CD14-positive monocyte (primary cell): ENCODE results near the gene LRIT1. TPM values are rescaled to one million over a fixed set of nuclear protein-coding genes. Genes with fewer than 3 reads are reported as not detected.

Experiments used
- DNase-seq, 3 donors: peaks; one replicate each; pipeline ENCODE4 v3.0.0-alpha.2; 2011 to 2022
- H2AFZ ChIP-seq: 2 replicates; pipeline ENCODE4 v1.6.0; 2012; ENCODE audit warnings: mild to moderate bottlenecking, low read depth, low read length, inconsistent platforms; ENCODE audit not compliant: insufficient read depth, poor library complexity, severe bottlenecking
- H3K27ac ChIP-seq, 2 donors: 1 replicate in 1 of 2; 2 replicates in 1 of 2; pipeline ENCODE4 v1.5.1; 2012 to 2013; ENCODE audit warnings: low read length in 2 of 2, control low read depth in 1 of 2, inconsistent platforms in 1 of 2, low read depth in 1 of 2, mild to moderate bottlenecking in 1 of 2
- H3K27me3 ChIP-seq, 2 donors: one replicate each; pipeline versions ENCODE4 v1.6.0 to v1.6.1; 2011 to 2013; ENCODE audit warnings: low read length in 2 of 2; ENCODE audit not compliant: control insufficient read depth in 2 of 2, insufficient read depth in 2 of 2
- H3K36me3 ChIP-seq, 2 donors: replicated peaks in 1 of 2; 1 replicate in 1 of 2; 2 replicates in 1 of 2; pipeline versions ENCODE4 v1.5.1 to v1.6.1; 2012 to 2013; ENCODE audit warnings: low read length in 2 of 2, control low read depth in 1 of 2, inconsistent platforms in 1 of 2, mild to moderate bottlenecking in 1 of 2; ENCODE audit not compliant: insufficient read depth in 2 of 2, control insufficient read depth in 1 of 2
- H3K4me1 ChIP-seq, 2 donors: 1 replicate in 1 of 2; 2 replicates in 1 of 2; pipeline versions ENCODE4 v1.5.1 to v1.6.1; 2012 to 2013; ENCODE audit warnings: low read length in 2 of 2, control low read depth in 1 of 2, inconsistent platforms in 1 of 2, mild to moderate bottlenecking in 1 of 2, moderate library complexity in 1 of 2; ENCODE audit not compliant: insufficient read depth in 2 of 2, control insufficient read depth in 1 of 2
- H3K4me2 ChIP-seq: replicated peaks from 2 replicates; pipeline ENCODE3; 2012; ENCODE audit warnings: low read length, moderate library complexity, mild to moderate bottlenecking; ENCODE audit not compliant: poor library complexity, severe bottlenecking; ENCODE audit errors: extremely low read depth
- H3K4me3 ChIP-seq, 3 experiments: fragments of 200-600 bp in 1 of 3; sonication (generic) in 1 of 3; replicated peaks in 1 of 3; 1 replicate in 2 of 3; 2 replicates in 1 of 3; pipeline ENCODE4 v1.5.1; 2011 to 2013; ENCODE audit warnings: low read length in 3 of 3, mild to moderate bottlenecking in 3 of 3, control low read depth in 2 of 3, low read depth in 2 of 3, inconsistent platforms in 1 of 3, moderate library complexity in 1 of 3
- H3K79me2 ChIP-seq: 2 replicates; pipeline ENCODE4 v1.6.0; 2012; ENCODE audit warnings: mild to moderate bottlenecking, control low read depth, inconsistent platforms, low read length, moderate library complexity; ENCODE audit not compliant: insufficient read depth
- H3K9ac ChIP-seq: 2 replicates; pipeline ENCODE4 v1.6.0; 2017; ENCODE audit warnings: low read length, mild to moderate bottlenecking; ENCODE audit not compliant: insufficient read depth, poor library complexity, severe bottlenecking
- H3K9me3 ChIP-seq, 2 donors: replicated peaks in 1 of 2; 1 replicate in 1 of 2; 2 replicates in 1 of 2; pipeline versions ENCODE4 v1.5.1 to v1.6.1; 2012 to 2013; ENCODE audit warnings: low read length in 2 of 2, control low read depth in 1 of 2; ENCODE audit not compliant: control insufficient read depth in 1 of 2, insufficient read depth in 1 of 2
- H4K20me1 ChIP-seq: 2 replicates; pipeline ENCODE4 v1.6.0; 2012; ENCODE audit warnings: mild to moderate bottlenecking, low read length, control low read depth, moderate library complexity; ENCODE audit not compliant: insufficient read depth
- H3K27ac Mint-ChIP-seq, 7 donors: one replicate each; pipeline ENCODE4 v1.8.0; 2020; ENCODE audit warnings: mild to moderate bottlenecking in 7 of 7, mixed read lengths in 7 of 7, moderate library complexity in 6 of 7, inconsistent platforms in 2 of 7
- H3K27me3 Mint-ChIP-seq, 3 donors: one replicate each; pipeline ENCODE4 v1.8.0; 2021 to 2022; ENCODE audit warnings: low read depth in 3 of 3, mild to moderate bottlenecking in 3 of 3, mixed read lengths in 3 of 3, moderate library complexity in 3 of 3, inconsistent platforms in 1 of 3
- H3K36me3 Mint-ChIP-seq, 2 donors: one replicate each; pipeline ENCODE4 v1.8.0; 2020; ENCODE audit warnings: mixed read lengths in 2 of 2, inconsistent platforms in 1 of 2, mild to moderate bottlenecking in 1 of 2
- H3K4me1 Mint-ChIP-seq: one replicate; pipeline ENCODE4 v1.8.0; 2020; ENCODE audit warnings: mild to moderate bottlenecking, mixed read lengths
- H3K4me3 Mint-ChIP-seq, 2 donors: one replicate each; pipeline ENCODE4 v1.8.0; 2020; ENCODE audit warnings: mild to moderate bottlenecking in 2 of 2, mixed read lengths in 2 of 2, moderate library complexity in 1 of 2
- H3K9me3 Mint-ChIP-seq, 7 donors: one replicate each; pipeline ENCODE4 v1.8.0; 2020 to 2022; ENCODE audit warnings: mixed read lengths in 7 of 7, mild to moderate bottlenecking in 6 of 7, moderate library complexity in 6 of 7, inconsistent platforms in 2 of 7
- CTCF ChIP-seq: fragments of 200-600 bp; IDR thresholded peaks from one replicate; pipeline ENCODE4 v1.8.0; 2022; ENCODE audit warnings: antibody characterized with exemption, mild to moderate bottlenecking
- WGBS: methylation state at CpG from one replicate; pipeline ENCODE4 v1.1.5; 2013; ENCODE audit warnings: missing lambda C conversion rate; ENCODE audit not compliant: insufficient coverage; 5-methylcytosine and 5-hydroxymethylcytosine counted together
- intact Hi-C, 2 donors: fragments of 100-400 bp; cut with micrococcal nuclease; formaldehyde crosslinking; loops; one replicate each; pipeline versions ENCODE4 v1.15.0 to v1.15.1; 2023
- polyA plus RNA-seq, 3 donors: library from polyadenylated mRNA; depleted of rRNA in 1 of 3; unstranded in 2 of 3; stranded (reverse) in 1 of 3; fragments of 300-500 nt in 2 of 3; fragments of >200 nt in 1 of 3; fragmentation: Illumina TruSeq in 2 of 3; gene quantifications; 1 replicate in 2 of 3; 2 replicates in 1 of 3; pipeline ENCODE4 v1.2.3, GENCODE V29; 2012 to 2021

Gene LRIT1
- polyA plus RNA-seq, 3 donors, result not detected

DNA sequence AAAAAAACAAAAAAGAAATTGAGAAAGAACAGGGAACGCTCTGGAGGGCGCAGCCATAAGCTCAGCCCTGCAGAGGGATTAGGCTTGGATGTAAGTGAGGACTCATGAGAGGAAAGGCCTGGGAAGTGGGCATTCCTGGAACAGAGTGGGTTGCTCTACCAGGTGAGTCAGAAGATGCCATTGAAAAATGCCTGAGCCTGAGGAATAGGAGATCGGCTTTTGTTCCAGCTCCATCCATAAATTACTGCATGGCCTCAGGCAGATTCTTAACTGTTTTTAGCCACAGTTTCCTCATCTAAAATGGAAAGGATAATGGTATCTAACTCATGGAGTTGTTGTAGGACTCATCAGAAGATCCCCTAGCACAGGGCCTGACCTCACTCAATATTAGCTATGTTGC is 2.4 kb upstream of the LRIT1 start:
- Histone ChIP-seq H3K27ac (no peak overlapping the region), H3K4me3 (no peak overlapping the region), H3K79me2 (no peaks in the 10 kb centered on the region), H2AFZ (no peak overlapping the region), H3K27me3 (no peaks in the 10 kb centered on the region), H3K9ac (no peak overlapping the region), H3K4me1 (no peaks in the 10 kb centered on the region), H3K9me3 (no peaks in the 10 kb centered on the region), H4K20me1 (no peaks in the 10 kb centered on the region), H3K36me3 (no peaks in the 10 kb centered on the region), H3K4me2 (no peak overlapping the region)
- peaks cover 0 to 2% (median 0%) of the 10 kb centered on the region in 7 donors for H3K9me3 Mint-ChIP-seq
- H3K27me3 Mint-ChIP-seq, result peaks cover 3 to 6% (median 4%) of the 10 kb centered on the region in 3 donors
- no CpG with 5 or more reads among the region's 3 CpGs for WGBS
- H3K4me3 Mint-ChIP-seq, result no peak overlapping the region
- DNase-seq, result no peak
- no peak for TF ChIP-seq CTCF
- no peak overlapping the region for H3K27ac Mint-ChIP-seq
- H3K4me1 Mint-ChIP-seq, result no peaks in the 10 kb centered on the region
- H3K36me3 Mint-ChIP-seq, result no peaks in the 10 kb centered on the region
- intact Hi-C loops, result no loop called here

GRCh38 chr10:84238909-84239308 is 2.4 kb downstream of the LRIT1 start:
- peaks cover 0 to 8% (median 3%) of the 10 kb centered on the region in 7 donors for H3K9me3 Mint-ChIP-seq
- H3K27ac Mint-ChIP-seq, result no peak overlapping the region
- Histone ChIP-seq H3K9me3 (no peaks in the 10 kb centered on the region), H3K79me2 (no peaks in the 10 kb centered on the region), H2AFZ (no peak overlapping the region), H3K4me1 (no peaks in the 10 kb centered on the region), H3K27me3 (no peaks in the 10 kb centered on the region), H3K4me3 (no peak overlapping the region), H3K36me3 (no peaks in the 10 kb centered on the region), H3K27ac (no peak overlapping the region), H3K4me2 (no peak overlapping the region), H3K9ac (no peak overlapping the region), H4K20me1 (no peaks in the 10 kb centered on the region)
- H3K27me3 Mint-ChIP-seq, result peaks cover 4 to 15% (median 11%) of the 10 kb centered on the region in 3 donors
- no peak for DNase-seq
- H3K4me3 Mint-ChIP-seq, result no peak overlapping the region
- H3K4me1 Mint-ChIP-seq, result no peaks in the 10 kb centered on the region
- no peaks in the 10 kb centered on the region for H3K36me3 Mint-ChIP-seq
- intact Hi-C loops, result no loop called here
- no peak for TF ChIP-seq CTCF
- 92% methylated on average over 2 of the region's 3 CpGs for WGBS
